CD14-positive monocyte (primary cell): ENCODE results near the gene CCDC149. TPM values are rescaled to one million over a fixed set of nuclear protein-coding genes. Genes with fewer than 3 reads are reported as not detected.

ENCODE experiments used
- DNase-seq, 3 donors: peaks; one replicate each; pipeline ENCODE4 v3.0.0-alpha.2; 2011 to 2022
- H2AFZ ChIP-seq: 2 replicates; pipeline ENCODE4 v1.6.0; 2012; ENCODE audit warnings: mild to moderate bottlenecking, low read depth, low read length, inconsistent platforms; ENCODE audit not compliant: insufficient read depth, poor library complexity, severe bottlenecking
- H3K27ac ChIP-seq, 2 donors: 1 replicate in 1 of 2; 2 replicates in 1 of 2; pipeline ENCODE4 v1.5.1; 2012 to 2013; ENCODE audit warnings: low read length in 2 of 2, control low read depth in 1 of 2, inconsistent platforms in 1 of 2, low read depth in 1 of 2, mild to moderate bottlenecking in 1 of 2
- H3K27me3 ChIP-seq, 2 donors: one replicate each; pipeline versions ENCODE4 v1.6.0 to v1.6.1; 2011 to 2013; ENCODE audit warnings: low read length in 2 of 2; ENCODE audit not compliant: control insufficient read depth in 2 of 2, insufficient read depth in 2 of 2
- H3K36me3 ChIP-seq, 2 donors: replicated peaks in 1 of 2; 1 replicate in 1 of 2; 2 replicates in 1 of 2; pipeline versions ENCODE4 v1.5.1 to v1.6.1; 2012 to 2013; ENCODE audit warnings: low read length in 2 of 2, control low read depth in 1 of 2, inconsistent platforms in 1 of 2, mild to moderate bottlenecking in 1 of 2; ENCODE audit not compliant: insufficient read depth in 2 of 2, control insufficient read depth in 1 of 2
- H3K4me1 ChIP-seq, 2 donors: 1 replicate in 1 of 2; 2 replicates in 1 of 2; pipeline versions ENCODE4 v1.5.1 to v1.6.1; 2012 to 2013; ENCODE audit warnings: low read length in 2 of 2, control low read depth in 1 of 2, inconsistent platforms in 1 of 2, mild to moderate bottlenecking in 1 of 2, moderate library complexity in 1 of 2; ENCODE audit not compliant: insufficient read depth in 2 of 2, control insufficient read depth in 1 of 2
- H3K4me2 ChIP-seq: replicated peaks from 2 replicates; pipeline ENCODE3; 2012; ENCODE audit warnings: low read length, moderate library complexity, mild to moderate bottlenecking; ENCODE audit not compliant: poor library complexity, severe bottlenecking; ENCODE audit errors: extremely low read depth
- H3K4me3 ChIP-seq, 3 experiments: fragments of 200-600 bp in 1 of 3; sonication (generic) in 1 of 3; replicated peaks in 1 of 3; 1 replicate in 2 of 3; 2 replicates in 1 of 3; pipeline ENCODE4 v1.5.1; 2011 to 2013; ENCODE audit warnings: low read length in 3 of 3, mild to moderate bottlenecking in 3 of 3, control low read depth in 2 of 3, low read depth in 2 of 3, inconsistent platforms in 1 of 3, moderate library complexity in 1 of 3
- H3K79me2 ChIP-seq: 2 replicates; pipeline ENCODE4 v1.6.0; 2012; ENCODE audit warnings: mild to moderate bottlenecking, control low read depth, inconsistent platforms, low read length, moderate library complexity; ENCODE audit not compliant: insufficient read depth
- H3K9ac ChIP-seq: 2 replicates; pipeline ENCODE4 v1.6.0; 2017; ENCODE audit warnings: low read length, mild to moderate bottlenecking; ENCODE audit not compliant: insufficient read depth, poor library complexity, severe bottlenecking
- H3K9me3 ChIP-seq, 2 donors: replicated peaks in 1 of 2; 1 replicate in 1 of 2; 2 replicates in 1 of 2; pipeline versions ENCODE4 v1.5.1 to v1.6.1; 2012 to 2013; ENCODE audit warnings: low read length in 2 of 2, control low read depth in 1 of 2; ENCODE audit not compliant: control insufficient read depth in 1 of 2, insufficient read depth in 1 of 2
- H4K20me1 ChIP-seq: 2 replicates; pipeline ENCODE4 v1.6.0; 2012; ENCODE audit warnings: mild to moderate bottlenecking, low read length, control low read depth, moderate library complexity; ENCODE audit not compliant: insufficient read depth
- H3K27ac Mint-ChIP-seq, 7 donors: one replicate each; pipeline ENCODE4 v1.8.0; 2020; ENCODE audit warnings: mild to moderate bottlenecking in 7 of 7, mixed read lengths in 7 of 7, moderate library complexity in 6 of 7, inconsistent platforms in 2 of 7
- H3K27me3 Mint-ChIP-seq, 3 donors: one replicate each; pipeline ENCODE4 v1.8.0; 2021 to 2022; ENCODE audit warnings: low read depth in 3 of 3, mild to moderate bottlenecking in 3 of 3, mixed read lengths in 3 of 3, moderate library complexity in 3 of 3, inconsistent platforms in 1 of 3
- H3K36me3 Mint-ChIP-seq, 2 donors: one replicate each; pipeline ENCODE4 v1.8.0; 2020; ENCODE audit warnings: mixed read lengths in 2 of 2, inconsistent platforms in 1 of 2, mild to moderate bottlenecking in 1 of 2
- H3K4me1 Mint-ChIP-seq: one replicate; pipeline ENCODE4 v1.8.0; 2020; ENCODE audit warnings: mild to moderate bottlenecking, mixed read lengths
- H3K4me3 Mint-ChIP-seq, 2 donors: one replicate each; pipeline ENCODE4 v1.8.0; 2020; ENCODE audit warnings: mild to moderate bottlenecking in 2 of 2, mixed read lengths in 2 of 2, moderate library complexity in 1 of 2
- H3K9me3 Mint-ChIP-seq, 7 donors: one replicate each; pipeline ENCODE4 v1.8.0; 2020 to 2022; ENCODE audit warnings: mixed read lengths in 7 of 7, mild to moderate bottlenecking in 6 of 7, moderate library complexity in 6 of 7, inconsistent platforms in 2 of 7
- WGBS: methylation state at CpG from one replicate; pipeline ENCODE4 v1.1.5; 2013; ENCODE audit warnings: missing lambda C conversion rate; ENCODE audit not compliant: insufficient coverage; 5-methylcytosine and 5-hydroxymethylcytosine counted together
- intact Hi-C, 2 donors: fragments of 100-400 bp; cut with micrococcal nuclease; formaldehyde crosslinking; loops; one replicate each; pipeline versions ENCODE4 v1.15.0 to v1.15.1; 2023
- polyA plus RNA-seq, 3 donors: library from polyadenylated mRNA; depleted of rRNA in 1 of 3; unstranded in 2 of 3; stranded (reverse) in 1 of 3; fragments of 300-500 nt in 2 of 3; fragments of >200 nt in 1 of 3; fragmentation: Illumina TruSeq in 2 of 3; gene quantifications; 1 replicate in 2 of 3; 2 replicates in 1 of 3; pipeline ENCODE4 v1.2.3, GENCODE V29; 2012 to 2021
- TF ChIP-seq, protein P1 (sequence below): fragments of 200-600 bp; IDR thresholded peaks from one replicate; pipeline ENCODE4 v1.8.0; 2022; ENCODE audit warnings: antibody characterized with exemption, mild to moderate bottlenecking

CCDC149 gene
- polyA plus RNA-seq, 3 donors, result 5.5 to 15.8 (median 14.9) TPM

GRCh38 chr4:24836661-24837242 lies 76.1 kb downstream of the CCDC149 start:
- no peak overlapping the region for H3K4me3 Mint-ChIP-seq
- Histone ChIP-seq H3K27ac (no peak overlapping the region), H3K4me2 (no peak overlapping the region), H3K79me2 (no peaks in the 10 kb centered on the region), H4K20me1 (no peaks in the 10 kb centered on the region), H3K9ac (no peak overlapping the region), H3K4me1 (no peaks in the 10 kb centered on the region), H3K4me3 (no peak overlapping the region), H2AFZ (no peak overlapping the region), H3K9me3 (no peaks in the 10 kb centered on the region), H3K36me3 (peaks cover 32 to 85% of the 10 kb centered on the region in 2 donors), H3K27me3 (no peaks in the 10 kb centered on the region)
- no peak for DNase-seq
- peak overlapping the region in 2 of 7 donors; percentile 8 to 55 for H3K27ac Mint-ChIP-seq
- peaks cover 74% of the 10 kb centered on the region in 2 donors for H3K36me3 Mint-ChIP-seq
- TF ChIP-seq, protein P1, sequence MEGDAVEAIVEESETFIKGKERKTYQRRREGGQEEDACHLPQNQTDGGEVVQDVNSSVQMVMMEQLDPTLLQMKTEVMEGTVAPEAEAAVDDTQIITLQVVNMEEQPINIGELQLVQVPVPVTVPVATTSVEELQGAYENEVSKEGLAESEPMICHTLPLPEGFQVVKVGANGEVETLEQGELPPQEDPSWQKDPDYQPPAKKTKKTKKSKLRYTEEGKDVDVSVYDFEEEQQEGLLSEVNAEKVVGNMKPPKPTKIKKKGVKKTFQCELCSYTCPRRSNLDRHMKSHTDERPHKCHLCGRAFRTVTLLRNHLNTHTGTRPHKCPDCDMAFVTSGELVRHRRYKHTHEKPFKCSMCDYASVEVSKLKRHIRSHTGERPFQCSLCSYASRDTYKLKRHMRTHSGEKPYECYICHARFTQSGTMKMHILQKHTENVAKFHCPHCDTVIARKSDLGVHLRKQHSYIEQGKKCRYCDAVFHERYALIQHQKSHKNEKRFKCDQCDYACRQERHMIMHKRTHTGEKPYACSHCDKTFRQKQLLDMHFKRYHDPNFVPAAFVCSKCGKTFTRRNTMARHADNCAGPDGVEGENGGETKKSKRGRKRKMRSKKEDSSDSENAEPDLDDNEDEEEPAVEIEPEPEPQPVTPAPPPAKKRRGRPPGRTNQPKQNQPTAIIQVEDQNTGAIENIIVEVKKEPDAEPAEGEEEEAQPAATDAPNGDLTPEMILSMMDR, result no peak
- H3K9me3 Mint-ChIP-seq, result no peaks in the 10 kb centered on the region
- 100% methylated on average over 1 of the region's 6 CpGs for WGBS
- H3K27me3 Mint-ChIP-seq, result peaks cover 0 to 2% (median 0%) of the 10 kb centered on the region in 3 donors
- intact Hi-C loops, result no loop called here
- no peaks in the 10 kb centered on the region for H3K4me1 Mint-ChIP-seq

GRCh38 chr4:24835696-24836095 lies 77.1 kb downstream of the CCDC149 start:
- peaks cover 73 to 75% of the 10 kb centered on the region in 2 donors for H3K36me3 Mint-ChIP-seq
- Histone ChIP-seq H3K27me3 (no peaks in the 10 kb centered on the region), H3K4me1 (no peaks in the 10 kb centered on the region), H3K9me3 (no peaks in the 10 kb centered on the region), H3K4me3 (no peak overlapping the region), H3K27ac (no peak overlapping the region), H3K9ac (no peak overlapping the region), H3K79me2 (no peaks in the 10 kb centered on the region), H3K4me2 (no peak overlapping the region), H2AFZ (no peak overlapping the region), H3K36me3 (peaks cover 41 to 86% of the 10 kb centered on the region in 2 donors), H4K20me1 (no peaks in the 10 kb centered on the region)
- 100% methylated on average over 1 of the region's 4 CpGs for WGBS
- H3K27ac Mint-ChIP-seq, result no peak overlapping the region
- intact Hi-C loops, result no loop called here
- TF ChIP-seq, protein P1, result no peak
- H3K4me3 Mint-ChIP-seq, result no peak overlapping the region
- no peak for DNase-seq
- peaks cover 2% of the 10 kb centered on the region for H3K4me1 Mint-ChIP-seq
- H3K9me3 Mint-ChIP-seq, result no peaks in the 10 kb centered on the region
- peaks cover 0 to 2% (median 0%) of the 10 kb centered on the region in 3 donors for H3K27me3 Mint-ChIP-seq
